ENCODE data around the gene CFLAR.
A peak's percentile ranks its signal among the peaks of the same experiment; 100 is the strongest.

The CFLAR gene

DNA sequence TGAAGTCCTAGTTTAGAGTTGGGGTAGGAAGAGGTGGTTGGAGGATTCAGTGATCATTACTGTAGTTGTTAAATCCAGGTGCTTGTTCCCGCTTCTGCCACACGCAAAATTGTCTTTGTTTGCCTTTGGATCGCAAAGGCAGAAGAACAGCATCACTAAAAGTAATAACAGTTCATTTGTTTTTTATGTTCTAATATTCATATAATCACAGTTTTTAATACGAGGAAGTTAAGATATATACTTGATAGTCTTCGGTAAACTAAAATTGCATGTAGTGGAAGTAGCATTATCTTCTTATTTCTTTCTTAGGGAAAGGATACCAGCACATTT lies 43.8 kb upstream of the CFLAR start:
- peak overlapping the region; percentile 84 for H3K9ac ChIP-seq (ENCODE audit: low read length)
- no peaks in the 10 kb centered on the region for H3K27me3 ChIP-seq (ENCODE audit: low read depth, low read length)
- H3K27ac ChIP-seq (ENCODE audit: low read length), result peak overlapping the region; percentile 72

DNA sequence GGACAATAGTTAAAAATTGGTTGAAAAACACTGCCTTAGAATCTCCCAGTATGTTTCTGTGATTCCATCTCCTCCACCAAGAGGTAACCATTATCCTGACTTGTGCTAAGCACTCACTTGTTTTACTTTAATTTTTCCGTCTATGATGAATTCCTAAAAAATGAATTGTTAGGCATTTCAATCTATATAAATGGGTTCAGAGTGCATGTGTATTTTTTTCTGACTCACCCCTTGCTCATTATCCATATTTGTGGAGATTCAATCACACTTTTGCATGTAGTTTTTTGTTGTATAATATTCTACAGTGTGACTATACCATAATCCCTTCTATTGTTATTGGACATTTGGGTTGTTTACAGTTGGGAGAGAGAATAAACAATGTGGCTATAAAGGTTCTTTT lies 42.9 kb upstream of the CFLAR start:
- H3K27ac ChIP-seq (ENCODE audit: low read length), result no peak overlapping the region
- no peak overlapping the region for H2AFZ ChIP-seq (ENCODE audit: low read depth, low read length)
- 0 out of 2 replicates have a peak, but pooled peaks cover 3% of the 10 kb centered on the region for H4K20me1 ChIP-seq (ENCODE audit: insufficient read depth, low read length)
- no peak for TF ChIP-seq EZH2phosphoT487 (IDR thresholded peaks at IDR 0.05; ENCODE audit: low read depth)
- TF ChIP-seq, protein P1, sequence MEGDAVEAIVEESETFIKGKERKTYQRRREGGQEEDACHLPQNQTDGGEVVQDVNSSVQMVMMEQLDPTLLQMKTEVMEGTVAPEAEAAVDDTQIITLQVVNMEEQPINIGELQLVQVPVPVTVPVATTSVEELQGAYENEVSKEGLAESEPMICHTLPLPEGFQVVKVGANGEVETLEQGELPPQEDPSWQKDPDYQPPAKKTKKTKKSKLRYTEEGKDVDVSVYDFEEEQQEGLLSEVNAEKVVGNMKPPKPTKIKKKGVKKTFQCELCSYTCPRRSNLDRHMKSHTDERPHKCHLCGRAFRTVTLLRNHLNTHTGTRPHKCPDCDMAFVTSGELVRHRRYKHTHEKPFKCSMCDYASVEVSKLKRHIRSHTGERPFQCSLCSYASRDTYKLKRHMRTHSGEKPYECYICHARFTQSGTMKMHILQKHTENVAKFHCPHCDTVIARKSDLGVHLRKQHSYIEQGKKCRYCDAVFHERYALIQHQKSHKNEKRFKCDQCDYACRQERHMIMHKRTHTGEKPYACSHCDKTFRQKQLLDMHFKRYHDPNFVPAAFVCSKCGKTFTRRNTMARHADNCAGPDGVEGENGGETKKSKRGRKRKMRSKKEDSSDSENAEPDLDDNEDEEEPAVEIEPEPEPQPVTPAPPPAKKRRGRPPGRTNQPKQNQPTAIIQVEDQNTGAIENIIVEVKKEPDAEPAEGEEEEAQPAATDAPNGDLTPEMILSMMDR (IDR thresholded peaks at IDR 0.05; ENCODE audit: low read depth, low read length), result no peak
- H3K36me3 ChIP-seq (replicated peaks; ENCODE audit: low read depth, low read length), result no peaks in the 10 kb centered on the region
- H3K79me2 ChIP-seq (ENCODE audit: low read length), result peaks cover 62% of the 10 kb centered on the region
- H3K4me2 ChIP-seq (ENCODE audit: low read length), result peak overlapping the region; percentile 62
- peak overlapping the region; percentile 90 for H3K4me3 ChIP-seq (ENCODE audit: low read length)
- H3K4me1 ChIP-seq (ENCODE audit: low read length), result peaks cover 24% of the 10 kb centered on the region
- H3K27me3 ChIP-seq (ENCODE audit: low read depth, low read length), result no peaks in the 10 kb centered on the region
- no peak overlapping the region for H3K9ac ChIP-seq (ENCODE audit: low read length)
- no peaks in the 10 kb centered on the region for H3K9me3 ChIP-seq (ENCODE audit: insufficient read depth, low read length)

More for the DNA sequence above, 43.8 kb upstream of the CFLAR start:
- peak overlapping the region; percentile 62 for H3K4me2 ChIP-seq (ENCODE audit: low read length)
- peak overlapping the region; percentile 90 for H3K4me3 ChIP-seq (ENCODE audit: low read length)
- H3K79me2 ChIP-seq (ENCODE audit: low read length), result peaks cover 71% of the 10 kb centered on the region
- no peaks in the 10 kb centered on the region for H3K9me3 ChIP-seq (ENCODE audit: insufficient read depth, low read length)
- TF ChIP-seq, protein P1 (IDR thresholded peaks at IDR 0.05; ENCODE audit: low read depth, low read length), result no peak
- no peak for TF ChIP-seq EZH2phosphoT487 (IDR thresholded peaks at IDR 0.05; ENCODE audit: low read depth)
- H4K20me1 ChIP-seq (ENCODE audit: insufficient read depth, low read length), result 0 out of 2 replicates have a peak, but pooled peaks cover 3% of the 10 kb centered on the region
- peak overlapping the region; percentile 97 for H2AFZ ChIP-seq (ENCODE audit: low read depth, low read length)
- no peaks in the 10 kb centered on the region for H3K36me3 ChIP-seq (replicated peaks; ENCODE audit: low read depth, low read length)
- H3K4me1 ChIP-seq (ENCODE audit: low read length), result peaks cover 24% of the 10 kb centered on the region

DNA sequence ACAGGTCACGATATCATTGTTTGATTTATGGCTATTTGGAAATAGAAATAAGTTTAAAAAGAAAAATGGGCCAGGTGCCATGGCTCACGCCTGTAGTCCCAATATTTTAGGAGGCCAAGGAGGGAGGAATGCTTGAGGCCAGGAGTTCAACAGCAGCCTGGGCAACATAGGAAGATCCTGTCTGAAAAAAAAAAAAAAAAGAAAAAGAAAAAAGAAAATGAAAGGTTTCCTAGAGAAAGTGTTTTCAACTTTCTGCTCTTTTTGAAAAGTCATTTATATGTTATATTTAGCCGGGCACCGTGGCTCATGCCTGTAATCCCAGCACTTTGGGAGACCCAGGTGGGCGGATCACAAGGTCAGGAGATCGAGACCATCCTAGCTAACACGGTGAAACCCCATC lies 41.0 kb upstream of the CFLAR start:
- no peak for TF ChIP-seq EZH2phosphoT487 (IDR thresholded peaks at IDR 0.05; ENCODE audit: low read depth)
- H3K4me3 ChIP-seq (ENCODE audit: low read length), result no peak overlapping the region
- H3K79me2 ChIP-seq (ENCODE audit: low read length), result peaks cover 43% of the 10 kb centered on the region
- no peaks in the 10 kb centered on the region for H3K36me3 ChIP-seq (replicated peaks; ENCODE audit: low read depth, low read length)
- H3K4me2 ChIP-seq (ENCODE audit: low read length), result no peak overlapping the region
- H3K9ac ChIP-seq (ENCODE audit: low read length), result no peak overlapping the region
- H3K27ac ChIP-seq (ENCODE audit: low read length), result no peak overlapping the region
- H3K4me1 ChIP-seq (ENCODE audit: low read length), result peaks cover 9% of the 10 kb centered on the region
- H4K20me1 ChIP-seq (ENCODE audit: insufficient read depth, low read length), result 0 out of 2 replicates have a peak, but pooled peaks cover 3% of the 10 kb centered on the region
- H3K27me3 ChIP-seq (ENCODE audit: low read depth, low read length), result no peaks in the 10 kb centered on the region
- H3K9me3 ChIP-seq (ENCODE audit: insufficient read depth, low read length), result no peaks in the 10 kb centered on the region
- H2AFZ ChIP-seq (ENCODE audit: low read depth, low read length), result no peak overlapping the region

DNA sequence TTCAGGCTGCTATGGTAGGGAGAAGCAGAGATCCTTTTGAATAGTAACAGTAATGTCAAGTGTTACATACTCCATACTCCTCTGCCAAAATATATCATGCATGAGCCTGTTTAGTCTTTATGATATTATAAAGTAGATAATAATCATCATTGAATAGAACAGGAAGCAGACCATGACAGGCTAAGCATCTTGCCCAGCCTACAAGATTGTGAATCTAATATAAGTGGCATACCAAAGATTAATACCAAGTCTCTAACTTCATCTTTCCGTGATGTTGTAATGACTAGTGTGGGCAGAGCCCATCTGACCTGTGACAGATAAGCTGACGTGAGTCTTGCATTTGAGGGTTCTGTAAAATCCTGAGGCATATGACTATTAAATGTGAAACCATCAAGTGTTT lies 31.1 kb upstream of the CFLAR start:
- H3K4me2 ChIP-seq (ENCODE audit: low read length), result no peak overlapping the region
- no peaks in the 10 kb centered on the region for H4K20me1 ChIP-seq (ENCODE audit: insufficient read depth, low read length)
- H3K9ac ChIP-seq (ENCODE audit: low read length), result no peak overlapping the region
- no peaks in the 10 kb centered on the region for H3K27me3 ChIP-seq (ENCODE audit: low read depth, low read length)
- no peak overlapping the region for H3K4me3 ChIP-seq (ENCODE audit: low read length)
- H3K27ac ChIP-seq (ENCODE audit: low read length), result no peak overlapping the region
- peaks cover 13% of the 10 kb centered on the region for H3K36me3 ChIP-seq (replicated peaks; ENCODE audit: low read depth, low read length)
- TF ChIP-seq EZH2phosphoT487 (IDR thresholded peaks at IDR 0.05; ENCODE audit: low read depth), result no peak
- TF ChIP-seq, protein P1 (IDR thresholded peaks at IDR 0.05; ENCODE audit: low read depth, low read length), result no peak
- no peaks in the 10 kb centered on the region for H3K9me3 ChIP-seq (ENCODE audit: insufficient read depth, low read length)
- no peaks in the 10 kb centered on the region for H3K79me2 ChIP-seq (ENCODE audit: low read length)
- no peak overlapping the region for H2AFZ ChIP-seq (ENCODE audit: low read depth, low read length)
- no peaks in the 10 kb centered on the region for H3K4me1 ChIP-seq (ENCODE audit: low read length)

DNA sequence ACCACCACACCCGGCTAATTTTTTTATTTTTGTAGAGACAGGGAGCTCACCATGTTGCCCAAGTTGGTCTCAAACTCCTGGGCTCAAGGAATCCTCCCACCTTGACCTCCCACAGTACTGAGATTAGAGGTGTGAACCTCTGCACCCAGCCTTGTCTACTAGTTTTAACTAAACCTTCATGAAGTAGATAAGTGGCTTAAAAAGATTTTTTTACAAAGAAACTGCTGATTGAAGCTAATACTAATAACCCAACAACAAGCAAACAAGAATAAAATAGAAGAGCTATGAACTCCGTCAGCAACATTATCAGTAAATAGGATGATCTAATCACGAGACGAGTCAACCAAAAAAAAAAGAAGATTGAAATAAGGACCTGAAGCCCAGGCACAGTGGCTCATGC lies 25.4 kb upstream of the CFLAR start:
- H4K20me1 ChIP-seq (ENCODE audit: insufficient read depth, low read length), result no peaks in the 10 kb centered on the region
- H3K4me3 ChIP-seq (ENCODE audit: low read length), result no peak overlapping the region
- H3K36me3 ChIP-seq (replicated peaks; ENCODE audit: low read depth, low read length), result peaks cover 11% of the 10 kb centered on the region
- H3K9ac ChIP-seq (ENCODE audit: low read length), result no peak overlapping the region
- TF ChIP-seq, protein P1 (IDR thresholded peaks at IDR 0.05; ENCODE audit: low read depth, low read length), result no peak
- no peak for TF ChIP-seq EZH2phosphoT487 (IDR thresholded peaks at IDR 0.05; ENCODE audit: low read depth)
- H3K27me3 ChIP-seq (ENCODE audit: low read depth, low read length), result no peaks in the 10 kb centered on the region
- H2AFZ ChIP-seq (ENCODE audit: low read depth, low read length), result no peak overlapping the region
- H3K27ac ChIP-seq (ENCODE audit: low read length), result no peak overlapping the region
- no peaks in the 10 kb centered on the region for H3K4me1 ChIP-seq (ENCODE audit: low read length)
- no peak overlapping the region for H3K4me2 ChIP-seq (ENCODE audit: low read length)
- H3K79me2 ChIP-seq (ENCODE audit: low read length), result no peaks in the 10 kb centered on the region
- H3K9me3 ChIP-seq (ENCODE audit: insufficient read depth, low read length), result no peaks in the 10 kb centered on the region
